ENCODE data around the gene DDAH1. TPM values are rescaled to one million over a fixed set of nuclear protein-coding genes. Genes with fewer than 3 reads are reported as not detected.

The DDAH1 gene
- total and polyA plus RNA-seq, 2 experiments from 2014 or later, result 19.5 to 49.8 TPM

- H3K9me3 ChIP-seq (ENCODE audit: low read depth), result no peaks in the 10 kb centered on the region
- H3K4me1 ChIP-seq (ENCODE audit: insufficient read depth), result peaks cover 22% of the 10 kb centered on the region
- H3K9me2 ChIP-seq (replicated peaks; ENCODE audit: insufficient read depth), result no peaks in the 10 kb centered on the region
- no peak overlapping the region for H3K4me2 ChIP-seq
- TF ChIP-seq, protein P1, sequence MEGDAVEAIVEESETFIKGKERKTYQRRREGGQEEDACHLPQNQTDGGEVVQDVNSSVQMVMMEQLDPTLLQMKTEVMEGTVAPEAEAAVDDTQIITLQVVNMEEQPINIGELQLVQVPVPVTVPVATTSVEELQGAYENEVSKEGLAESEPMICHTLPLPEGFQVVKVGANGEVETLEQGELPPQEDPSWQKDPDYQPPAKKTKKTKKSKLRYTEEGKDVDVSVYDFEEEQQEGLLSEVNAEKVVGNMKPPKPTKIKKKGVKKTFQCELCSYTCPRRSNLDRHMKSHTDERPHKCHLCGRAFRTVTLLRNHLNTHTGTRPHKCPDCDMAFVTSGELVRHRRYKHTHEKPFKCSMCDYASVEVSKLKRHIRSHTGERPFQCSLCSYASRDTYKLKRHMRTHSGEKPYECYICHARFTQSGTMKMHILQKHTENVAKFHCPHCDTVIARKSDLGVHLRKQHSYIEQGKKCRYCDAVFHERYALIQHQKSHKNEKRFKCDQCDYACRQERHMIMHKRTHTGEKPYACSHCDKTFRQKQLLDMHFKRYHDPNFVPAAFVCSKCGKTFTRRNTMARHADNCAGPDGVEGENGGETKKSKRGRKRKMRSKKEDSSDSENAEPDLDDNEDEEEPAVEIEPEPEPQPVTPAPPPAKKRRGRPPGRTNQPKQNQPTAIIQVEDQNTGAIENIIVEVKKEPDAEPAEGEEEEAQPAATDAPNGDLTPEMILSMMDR (IDR thresholded peaks at IDR 0.05; ENCODE audit: poor library complexity), result no peak
- TF ChIP-seq EZH2phosphoT487 (IDR thresholded peaks at IDR 0.05; ENCODE audit: low read depth, severe bottlenecking, unreplicated experiment), result no peak
- TF ChIP-seq EZH2 (IDR thresholded peaks at IDR 0.05; ENCODE audit: borderline replicate concordance), result no peak
- no peak overlapping the region for H3K4me3 ChIP-seq
- no peaks in the 10 kb centered on the region for H3K79me2 ChIP-seq
- no peak overlapping the region for H3K27ac ChIP-seq
- WGBS (ENCODE audit: low lambda C conversion rate, missing lambda C conversion rate), result 95% methylated on average over 5 of the region's 5 CpGs
- H3K36me3 ChIP-seq (replicated peaks; ENCODE audit: insufficient read depth, low read depth), result no peaks in the 10 kb centered on the region
- no peak overlapping the region for H2AFZ ChIP-seq
- no peak for DNase-seq (ENCODE audit: low spot score)
- no peaks in the 10 kb centered on the region for H4K20me1 ChIP-seq (ENCODE audit: insufficient read depth, poor library complexity, severe bottlenecking)
- no peaks in the 10 kb centered on the region for H3K27me3 ChIP-seq
Observed at GRCh38 chr1:85326851-85327250, 138.1 kb downstream of the DDAH1 start.

DNA sequence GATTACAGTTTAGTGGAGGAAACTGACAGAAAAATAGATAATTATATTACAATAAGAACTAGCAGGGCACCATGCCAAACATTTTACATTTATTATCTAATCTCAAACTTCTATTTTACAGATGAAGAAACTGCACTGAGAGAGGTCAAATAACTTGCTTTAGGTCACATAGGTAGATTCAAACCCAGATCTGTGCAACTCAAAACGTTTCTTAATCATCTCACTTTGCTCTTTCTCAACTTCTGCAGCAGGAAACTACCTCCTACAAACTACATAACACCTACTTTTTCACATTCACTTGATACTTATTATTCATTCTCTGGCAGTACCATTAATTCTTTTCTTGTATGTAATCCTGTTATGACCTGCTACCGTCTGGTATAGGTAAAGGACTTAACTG is 138.6 kb downstream of the DDAH1 start:
- no peak for DNase-seq (ENCODE audit: low spot score)
- Histone ChIP-seq H2AFZ (no peak overlapping the region), H3K27ac (no peak overlapping the region), H3K9me3 (ENCODE audit: low read depth) (no peaks in the 10 kb centered on the region), H3K4me1 (ENCODE audit: insufficient read depth) (peaks cover 22% of the 10 kb centered on the region), H3K4me3 (no peak overlapping the region), H3K27me3 (no peaks in the 10 kb centered on the region), H3K79me2 (no peaks in the 10 kb centered on the region), H3K9me2 (replicated peaks; ENCODE audit: insufficient read depth) (no peaks in the 10 kb centered on the region), H3K36me3 (replicated peaks; ENCODE audit: insufficient read depth, low read depth) (no peaks in the 10 kb centered on the region), H4K20me1 (ENCODE audit: insufficient read depth, poor library complexity, severe bottlenecking) (no peaks in the 10 kb centered on the region), H3K4me2 (no peak overlapping the region)
- WGBS (ENCODE audit: low lambda C conversion rate, missing lambda C conversion rate), result 84% methylated on average over 2 of the region's 2 CpGs
- TF ChIP-seq, protein P1 (IDR thresholded peaks at IDR 0.05; ENCODE audit: poor library complexity), result no peak

DNA sequence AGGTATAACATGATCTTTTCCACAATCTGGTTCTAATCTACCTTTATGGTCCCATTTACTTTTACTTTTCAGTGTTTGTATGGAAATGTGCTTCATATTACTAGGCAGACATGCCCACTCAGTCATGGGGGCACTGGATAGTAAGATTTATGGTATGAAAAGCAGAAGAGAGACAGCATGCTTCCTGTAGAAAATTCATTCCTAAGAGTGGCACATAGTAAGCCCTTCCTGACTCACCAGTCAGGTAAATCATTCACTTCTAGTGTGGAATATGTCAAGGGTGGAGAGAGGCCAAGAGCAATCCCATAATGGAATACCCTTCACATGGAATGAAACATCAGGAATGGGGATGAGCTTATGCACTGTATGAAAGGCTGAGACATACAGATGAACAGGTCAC is 139.0 kb downstream of the DDAH1 start:
- Histone ChIP-seq H2AFZ (no peak overlapping the region), H3K4me1 (ENCODE audit: insufficient read depth) (peaks cover 22% of the 10 kb centered on the region), H3K9me3 (ENCODE audit: low read depth) (no peaks in the 10 kb centered on the region), H3K4me3 (no peak overlapping the region), H3K27me3 (no peaks in the 10 kb centered on the region), H3K79me2 (no peaks in the 10 kb centered on the region), H3K4me2 (no peak overlapping the region), H3K36me3 (replicated peaks; ENCODE audit: insufficient read depth, low read depth) (no peaks in the 10 kb centered on the region), H3K9me2 (replicated peaks; ENCODE audit: insufficient read depth) (no peaks in the 10 kb centered on the region), H3K27ac (no peak overlapping the region), H4K20me1 (ENCODE audit: insufficient read depth, poor library complexity, severe bottlenecking) (no peaks in the 10 kb centered on the region)
- peak; percentile 15 for DNase-seq (ENCODE audit: low spot score)
- TF ChIP-seq, protein P1 (IDR thresholded peaks at IDR 0.05; ENCODE audit: poor library complexity), result no peak
- TF ChIP-seq EZH2 (IDR thresholded peaks at IDR 0.05; ENCODE audit: borderline replicate concordance) (no peak), EZH2phosphoT487 (IDR thresholded peaks at IDR 0.05; ENCODE audit: low read depth, severe bottlenecking, unreplicated experiment) (no peak)

GRCh38 chr1:85323770-85324169 is 141.2 kb downstream of the DDAH1 start:
- Histone ChIP-seq H3K79me2 (no peaks in the 10 kb centered on the region), H3K36me3 (replicated peaks; ENCODE audit: insufficient read depth, low read depth) (no peaks in the 10 kb centered on the region), H3K27me3 (no peaks in the 10 kb centered on the region), H3K4me3 (no peak overlapping the region), H3K9me2 (replicated peaks; ENCODE audit: insufficient read depth) (no peaks in the 10 kb centered on the region), H3K9me3 (ENCODE audit: low read depth) (no peaks in the 10 kb centered on the region), H3K4me1 (ENCODE audit: insufficient read depth) (peaks cover 15% of the 10 kb centered on the region), H3K4me2 (no peak overlapping the region), H3K27ac (no peak overlapping the region), H4K20me1 (ENCODE audit: insufficient read depth, poor library complexity, severe bottlenecking) (no peaks in the 10 kb centered on the region), H2AFZ (no peak overlapping the region)
- no peak for TF ChIP-seq EZH2 (IDR thresholded peaks at IDR 0.05; ENCODE audit: borderline replicate concordance)
- TF ChIP-seq, protein P1 (IDR thresholded peaks at IDR 0.05; ENCODE audit: poor library complexity), result no peak
- no peak for TF ChIP-seq EZH2phosphoT487 (IDR thresholded peaks at IDR 0.05; ENCODE audit: low read depth, severe bottlenecking, unreplicated experiment)
- DNase-seq (ENCODE audit: low spot score), result no peak
- WGBS (ENCODE audit: low lambda C conversion rate, missing lambda C conversion rate), result 98% methylated on average over 5 of the region's 5 CpGs
